ENCODE measurements around the gene CCDC27.

Gene CCDC27

DNA sequence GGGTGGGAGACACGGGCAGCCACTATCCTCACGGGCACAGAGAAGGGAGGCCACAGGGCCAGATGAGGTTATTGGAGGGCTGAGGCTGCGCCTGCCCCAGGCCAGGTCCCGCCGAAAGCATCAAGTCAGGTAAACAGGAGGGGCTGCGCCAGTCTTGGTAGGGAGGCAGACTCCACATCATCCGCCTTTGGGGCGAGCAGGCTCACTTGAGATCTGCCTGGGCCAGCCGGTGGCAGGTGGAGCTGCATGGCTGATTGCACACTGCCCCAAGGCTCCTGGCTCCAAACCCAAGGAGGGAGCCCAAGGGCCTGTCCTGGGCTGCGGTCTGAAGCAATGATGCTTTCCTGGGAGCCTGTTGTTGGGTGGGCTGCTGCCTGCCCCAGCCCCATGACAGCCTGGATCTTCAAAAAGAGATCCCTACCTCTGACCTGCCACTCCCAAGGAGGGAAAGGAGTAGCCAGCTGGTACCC lies 24.9 kb downstream of the CCDC27 start:
- no peak for DNase-seq (ENCODE audit: low spot score)

DNA sequence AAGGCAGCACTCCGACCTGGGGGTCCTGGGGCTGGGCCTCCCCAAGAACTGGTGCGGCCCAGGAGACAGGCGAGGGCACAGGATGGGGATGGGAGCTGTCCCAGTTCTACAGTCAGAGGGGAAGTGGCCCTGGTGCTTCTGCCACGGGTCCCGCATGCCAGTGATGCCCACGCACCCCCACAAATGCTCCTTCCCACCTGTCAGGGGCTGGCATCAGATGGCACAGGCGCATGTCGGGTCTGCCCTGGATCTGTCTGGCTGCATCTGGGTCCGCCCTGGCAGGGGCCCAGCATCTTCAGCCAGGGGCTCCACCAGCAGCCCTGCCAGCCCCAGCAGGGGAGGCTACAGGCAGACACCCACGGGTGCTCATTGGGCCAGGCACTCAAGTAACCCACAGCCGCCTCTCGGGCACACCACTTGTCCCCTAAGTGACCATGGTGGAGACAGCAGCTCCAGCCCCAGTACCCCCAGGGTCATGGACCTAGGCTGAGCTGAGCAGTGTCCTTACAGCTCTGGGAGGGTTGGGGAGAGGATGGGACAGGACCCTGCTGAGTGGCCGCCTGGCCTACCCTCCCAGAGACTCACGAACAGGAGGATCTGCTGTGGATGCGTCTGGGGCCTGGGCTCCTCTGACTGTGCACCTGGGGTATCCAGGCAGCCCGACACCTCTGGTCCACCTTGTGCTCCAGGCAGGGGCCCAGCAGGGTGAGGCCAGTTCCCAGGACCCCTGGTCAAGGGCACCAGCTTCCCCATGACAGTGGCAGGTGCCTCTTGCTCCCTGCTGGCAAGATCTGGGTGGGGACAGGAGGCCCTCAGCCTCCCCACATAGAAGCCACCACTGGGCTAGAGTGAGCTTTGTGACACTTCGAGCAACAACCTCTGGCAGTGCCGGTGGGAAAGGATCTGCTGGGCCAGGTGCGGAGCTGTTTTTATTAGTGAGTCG lies 25.7 kb downstream of the CCDC27 start:
- peak; percentile 60 for DNase-seq (ENCODE audit: low spot score)

DNA sequence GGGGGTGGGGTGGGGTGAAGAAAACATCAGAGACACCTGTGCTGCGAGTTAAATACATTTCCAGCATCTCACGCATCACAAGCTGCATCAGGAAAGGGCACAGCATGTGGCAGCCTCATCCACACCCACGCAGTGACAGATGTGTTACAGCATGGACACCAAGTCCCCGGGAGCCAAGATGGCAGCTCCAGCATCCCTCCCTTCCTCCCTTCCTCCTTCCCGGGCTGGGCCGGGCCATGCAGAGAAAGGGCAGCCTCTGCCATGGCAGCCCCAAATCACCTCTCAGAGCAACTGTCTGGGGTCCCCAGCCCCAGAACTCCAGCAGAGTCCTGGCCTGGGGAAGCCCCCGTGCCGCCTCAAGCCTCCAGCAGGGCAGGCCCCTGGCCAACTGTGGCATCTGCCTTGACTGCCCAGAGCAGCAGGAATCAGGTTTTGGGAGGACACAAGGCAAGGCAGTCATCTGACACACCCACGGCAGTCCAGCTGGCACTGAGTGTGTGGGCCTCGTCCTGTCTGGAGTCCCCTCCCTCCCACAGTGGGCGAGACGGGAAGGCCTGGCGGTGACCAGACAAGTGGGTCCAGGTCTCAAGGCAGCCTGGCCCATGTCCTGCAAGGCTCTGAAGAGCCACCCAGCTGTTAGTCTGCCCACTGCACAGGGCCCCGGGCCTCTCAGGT lies 26.5 kb downstream of the CCDC27 start:
- DNase-seq (ENCODE audit: low spot score) = no peak

GRCh38 chr1:3779265-3779911 lies 27.1 kb downstream of the CCDC27 start:
- DNase-seq (ENCODE audit: low spot score) = no peak

DNA sequence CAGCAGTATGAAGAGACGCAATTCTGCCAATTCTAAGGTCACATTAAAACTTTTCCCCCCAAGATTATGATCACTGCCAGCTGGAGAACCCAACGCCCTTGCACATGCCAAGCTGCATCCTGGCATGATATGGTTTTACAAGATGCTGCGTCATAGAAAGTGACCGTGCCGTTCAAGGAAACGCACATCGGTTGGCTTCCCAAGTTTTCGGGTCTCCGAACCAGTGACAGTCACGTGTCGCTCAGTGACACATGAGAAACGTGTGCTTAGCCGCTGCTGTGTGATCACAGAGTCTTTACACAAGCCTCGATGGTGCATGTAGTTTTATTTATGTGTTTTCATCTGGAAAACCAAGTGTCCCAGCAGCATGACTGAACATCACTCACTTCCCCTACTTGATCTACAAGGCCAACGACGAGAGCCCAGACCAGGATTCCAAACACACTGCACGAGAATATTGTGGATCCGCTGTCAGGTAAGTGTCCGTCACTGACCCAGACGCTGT lies 27.7 kb downstream of the CCDC27 start:
- no peak for DNase-seq (ENCODE audit: low spot score)

GRCh38 chr1:3780901-3781300 lies 28.7 kb downstream of the CCDC27 start:
- DNase-seq (ENCODE audit: low spot score) = no peak

DNA sequence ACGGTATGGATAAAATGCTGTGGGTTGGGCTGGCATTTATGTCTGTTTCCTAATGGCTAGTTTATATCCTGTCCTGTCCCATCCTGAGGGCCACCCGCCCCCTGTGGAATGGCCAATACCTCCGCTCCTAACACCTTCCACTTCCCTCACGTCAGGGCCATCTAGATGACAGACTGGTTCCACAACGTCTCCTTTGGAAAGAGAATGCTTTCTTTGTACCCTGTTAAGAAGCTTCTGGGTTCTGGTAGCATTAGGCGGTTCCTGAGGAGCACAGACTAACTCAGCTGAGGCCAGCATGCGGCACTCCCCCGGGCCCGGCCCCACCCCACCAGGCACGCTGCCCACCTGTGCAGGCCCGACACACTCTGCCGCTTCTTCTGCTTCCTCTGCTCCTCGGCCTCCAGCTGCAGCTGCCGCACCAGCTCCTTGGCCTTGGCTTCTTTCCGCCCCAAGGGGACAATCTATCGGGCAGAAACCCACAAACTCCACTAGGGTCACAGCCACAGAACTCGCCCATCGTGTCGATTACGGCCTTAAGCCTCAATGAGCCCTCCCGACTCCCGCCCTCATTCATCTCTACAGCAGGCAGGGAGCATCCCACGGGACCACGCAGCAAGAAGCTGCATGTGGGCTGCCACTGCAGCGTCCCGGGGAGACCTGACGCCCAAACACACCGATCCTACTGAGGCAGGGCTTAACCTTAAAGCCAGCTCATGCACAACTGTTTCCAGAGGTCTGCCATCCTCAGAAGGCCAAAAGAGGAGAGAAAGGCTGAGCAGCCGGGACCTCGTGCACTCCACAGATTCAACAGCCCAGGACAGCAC lies 31.6 kb downstream of the CCDC27 start:
- DNase-seq (ENCODE audit: low spot score) = no peak

GRCh38 chr1:3785045-3785444 lies 32.8 kb downstream of the CCDC27 start:
- no peak for DNase-seq (ENCODE audit: low spot score)

DNA sequence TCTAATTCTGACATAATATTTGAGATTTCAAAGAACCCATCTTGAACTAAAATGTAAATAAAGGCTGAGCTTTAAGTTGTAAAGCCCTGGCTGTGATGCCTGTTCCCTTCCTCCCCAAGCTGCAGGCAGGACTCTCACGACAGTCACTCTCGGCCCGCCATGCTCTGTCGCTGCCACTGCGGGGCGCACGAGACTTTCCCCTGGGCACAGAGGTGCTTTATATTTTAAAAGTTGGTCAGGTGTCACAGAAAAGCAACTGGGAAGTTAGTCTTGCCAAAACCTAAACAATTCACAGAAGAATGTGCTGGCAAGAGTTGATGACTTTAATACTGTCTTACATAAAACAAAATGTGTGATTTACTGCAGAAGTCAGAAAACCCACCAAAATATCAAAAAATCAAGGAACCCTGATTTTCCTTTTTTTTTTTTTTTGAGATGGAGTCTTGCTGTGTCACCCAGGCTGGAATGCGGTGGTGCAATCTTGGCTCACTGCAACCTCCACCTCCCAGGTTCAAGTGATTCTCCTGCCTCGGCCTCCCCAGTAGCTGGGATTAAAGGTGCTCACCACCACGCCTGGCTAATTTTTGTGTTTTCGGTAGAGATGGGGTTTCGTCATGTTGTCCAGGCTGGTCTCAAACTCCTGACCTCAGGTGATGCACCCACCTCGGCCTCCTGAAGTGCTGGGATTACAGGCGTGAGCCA lies 33.4 kb downstream of the CCDC27 start:
- DNase-seq (ENCODE audit: low spot score) = no peak

GRCh38 chr1:3786468-3787348 lies 34.5 kb downstream of the CCDC27 start:
- DNase-seq (ENCODE audit: low spot score) = no peak

GRCh38 chr1:3787349-3787715 lies 35.1 kb downstream of the CCDC27 start:
- DNase-seq (ENCODE audit: low spot score) = no peak

- no peak for DNase-seq (ENCODE audit: low spot score)
These were observed 35.7 kb downstream of the CCDC27 start for GRCh38 chr1:3787745-3788605.

DNA sequence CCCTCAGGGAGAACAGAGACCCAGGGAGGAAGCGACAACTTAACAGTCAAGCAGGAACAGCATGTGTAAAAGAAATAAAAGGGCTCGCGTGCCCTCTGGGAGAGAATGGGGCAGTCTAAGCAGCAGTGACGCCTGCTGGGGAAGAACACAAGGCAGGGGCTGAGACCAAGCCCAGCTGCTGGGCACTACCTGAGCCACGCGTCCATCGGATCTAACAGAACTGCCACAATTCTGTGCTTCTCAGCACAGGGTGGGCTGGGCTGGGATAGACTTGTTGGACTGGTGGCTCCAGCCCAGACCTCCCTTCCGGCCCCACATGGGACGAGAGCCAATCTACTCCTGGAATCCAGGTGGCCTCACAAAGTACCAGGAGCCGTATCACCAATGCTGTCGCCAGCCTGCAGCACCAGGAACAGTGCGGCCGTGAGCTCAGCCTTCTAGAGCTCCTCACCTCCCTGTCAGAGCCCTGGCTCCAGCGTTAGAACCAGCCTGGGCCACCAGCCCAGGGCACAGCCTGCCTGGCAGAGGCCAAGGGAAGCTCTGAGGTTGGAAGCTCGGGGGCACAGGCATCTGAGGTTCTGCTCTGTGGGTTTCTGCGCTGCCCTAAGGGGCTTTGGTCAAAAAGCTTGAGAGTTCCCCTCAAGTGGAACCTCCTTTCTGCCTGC lies 36.6 kb downstream of the CCDC27 start:
- no peak for DNase-seq (ENCODE audit: low spot score)

DNA sequence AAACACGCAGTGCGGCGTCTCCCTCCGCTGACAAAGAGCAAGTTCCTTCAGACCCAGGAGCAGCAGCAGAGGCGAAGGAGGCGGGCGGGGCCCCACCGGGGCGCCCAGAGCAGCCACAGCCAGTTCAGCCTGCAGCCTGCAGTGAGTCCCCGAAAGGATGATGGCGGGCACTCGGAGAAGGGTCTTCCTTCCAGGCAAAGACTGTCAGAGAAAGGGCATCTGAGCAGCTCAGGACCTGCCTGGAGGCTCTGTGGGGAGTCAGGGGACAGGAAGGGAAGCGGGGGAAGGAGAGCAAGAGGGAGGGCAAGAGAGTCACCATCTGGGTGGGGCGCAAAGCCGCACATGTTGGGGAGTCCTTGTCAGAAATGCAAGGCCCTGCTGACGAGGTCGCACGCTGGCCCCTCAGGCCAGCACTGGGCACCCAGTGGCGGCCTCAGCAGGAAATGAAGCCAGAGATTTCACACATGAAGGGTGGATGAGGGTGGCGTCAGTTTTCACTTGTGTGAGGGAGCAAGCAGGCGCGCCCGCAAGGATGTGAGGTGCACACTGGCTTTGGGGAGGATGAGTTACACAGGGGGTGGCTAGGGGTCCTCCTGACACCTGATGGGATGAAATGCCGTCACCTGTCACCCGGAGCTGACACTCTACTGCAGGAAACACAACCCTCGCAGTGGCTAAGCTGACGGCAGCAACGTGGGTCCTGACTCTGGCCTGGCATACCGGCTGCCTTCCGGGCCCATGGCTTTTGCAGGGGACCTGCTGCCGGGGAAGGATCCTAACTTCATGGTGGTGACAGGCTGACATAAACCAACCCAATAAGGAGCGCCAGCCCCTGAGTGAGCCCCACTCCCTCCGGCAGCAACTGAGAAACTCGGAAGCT lies 37.4 kb downstream of the CCDC27 start:
- no peak for DNase-seq (ENCODE audit: low spot score)

GRCh38 chr1:3790500-3790923 lies 38.3 kb downstream of the CCDC27 start:
- no peak for DNase-seq (ENCODE audit: low spot score)

- no peak for DNase-seq (ENCODE audit: low spot score)
These were observed 38.7 kb downstream of the CCDC27 start for GRCh38 chr1:3790952-3791351.

GRCh38 chr1:3795453-3796214 lies 43.4 kb downstream of the CCDC27 start:
- DNase-seq (ENCODE audit: low spot score) = peak; percentile 54

All from hepatic stellate cell (primary cell).